ENCODE results near the gene LRIT2. TPM values are rescaled to one million over a fixed set of nuclear protein-coding genes. Genes with fewer than 3 reads are reported as not detected.

Gene LRIT2
- total RNA-seq, 2 donors from 2014 or later, result not detected

- no peak overlapping the region for H3K27ac Mint-ChIP-seq
- no peaks in the 10 kb centered on the region for H3K4me1 Mint-ChIP-seq
- peaks cover 8% of the 10 kb centered on the region for H3K36me3 Mint-ChIP-seq (ENCODE audit: low read depth)
- H3K9me3 ChIP-seq (ENCODE audit: control insufficient read depth, low read length, poor library complexity, severe bottlenecking), result no peaks in the 10 kb centered on the region
- no peak overlapping the region for H3K4me3 Mint-ChIP-seq
- peaks cover 43% of the 10 kb centered on the region for H3K27me3 Mint-ChIP-seq
- ATAC-seq (no peak), DNase-seq (no peak)
These were observed 17.3 kb downstream of the LRIT2 start for GRCh38 chr10:84208023-84208422.

GRCh38 chr10:84205853-84206525 is 19.4 kb downstream of the LRIT2 start:
- ATAC-seq (no peak), DNase-seq (no peak)
- H3K9me3 ChIP-seq (ENCODE audit: control insufficient read depth, low read length, poor library complexity, severe bottlenecking), result no peaks in the 10 kb centered on the region
- Mint-ChIP-seq H3K4me1 (no peaks in the 10 kb centered on the region), H3K4me3 (no peak overlapping the region), H3K27ac (no peak overlapping the region), H3K36me3 (ENCODE audit: low read depth) (peaks cover 6% of the 10 kb centered on the region), H3K27me3 (peaks cover 35% of the 10 kb centered on the region)

GRCh38 chr10:84205049-84205852 is 20.1 kb downstream of the LRIT2 start:
- H3K9me3 ChIP-seq (ENCODE audit: control insufficient read depth, low read length, poor library complexity, severe bottlenecking), result no peaks in the 10 kb centered on the region
- Mint-ChIP-seq H3K36me3 (ENCODE audit: low read depth) (peaks cover 6% of the 10 kb centered on the region), H3K27me3 (peaks cover 39% of the 10 kb centered on the region), H3K27ac (no peak overlapping the region), H3K4me1 (peaks cover 2% of the 10 kb centered on the region), H3K4me3 (no peak overlapping the region)
- DNase-seq (peak in 1 of 3 donors; percentile 50), ATAC-seq (peak; percentile 86)

- H3K9me3 ChIP-seq (ENCODE audit: control insufficient read depth, low read length, poor library complexity, severe bottlenecking), result no peaks in the 10 kb centered on the region
- DNase-seq (no peak), ATAC-seq (no peak)
- H3K36me3 Mint-ChIP-seq (ENCODE audit: low read depth), result peaks cover 6% of the 10 kb centered on the region
- H3K27ac Mint-ChIP-seq, result no peak overlapping the region
- peaks cover 3% of the 10 kb centered on the region for H3K4me1 Mint-ChIP-seq
- H3K27me3 Mint-ChIP-seq, result peaks cover 40% of the 10 kb centered on the region
- H3K4me3 Mint-ChIP-seq, result no peak overlapping the region
These were observed 20.7 kb downstream of the LRIT2 start for GRCh38 chr10:84204610-84205009.

- Mint-ChIP-seq H3K4me3 (no peak overlapping the region), H3K4me1 (peaks cover 3% of the 10 kb centered on the region), H3K36me3 (ENCODE audit: low read depth) (peaks cover 6% of the 10 kb centered on the region), H3K27ac (no peak overlapping the region), H3K27me3 (peaks cover 39% of the 10 kb centered on the region)
- no peaks in the 10 kb centered on the region for H3K9me3 ChIP-seq (ENCODE audit: control insufficient read depth, low read length, poor library complexity, severe bottlenecking)
- DNase-seq, result no peak
- ATAC-seq, result no peak
These were observed 21.2 kb downstream of the LRIT2 start for GRCh38 chr10:84204122-84204521.

- peaks cover 7% of the 10 kb centered on the region for H3K4me1 Mint-ChIP-seq
These were observed 23.0 kb downstream of the LRIT2 start for GRCh38 chr10:84202349-84202748.

GRCh38 chr10:84201682-84202081 is 23.7 kb downstream of the LRIT2 start:
- no peak overlapping the region for H3K4me3 Mint-ChIP-seq
- no peak for DNase-seq
- peaks cover 7% of the 10 kb centered on the region for H3K4me1 Mint-ChIP-seq
- H3K36me3 Mint-ChIP-seq (ENCODE audit: low read depth), result peaks cover 8% of the 10 kb centered on the region
- H3K9me3 ChIP-seq (ENCODE audit: control insufficient read depth, low read length, poor library complexity, severe bottlenecking), result no peaks in the 10 kb centered on the region
- ATAC-seq, result no peak
- H3K27ac Mint-ChIP-seq, result no peak overlapping the region
- H3K27me3 Mint-ChIP-seq, result peaks cover 36% of the 10 kb centered on the region

More at GRCh38 chr10:84202349-84202748, 23.0 kb downstream of the LRIT2 start:
- Mint-ChIP-seq H3K27me3 (peaks cover 36% of the 10 kb centered on the region), H3K36me3 (ENCODE audit: low read depth) (peaks cover 13% of the 10 kb centered on the region), H3K27ac (no peak overlapping the region), H3K4me3 (no peak overlapping the region)
- no peaks in the 10 kb centered on the region for H3K9me3 ChIP-seq (ENCODE audit: control insufficient read depth, low read length, poor library complexity, severe bottlenecking)
- DNase-seq, result no peak
- ATAC-seq, result no peak

GRCh38 chr10:84201244-84201606 is 24.1 kb downstream of the LRIT2 start:
- DNase-seq (no peak), ATAC-seq (no peak)
- Mint-ChIP-seq H3K4me3 (no peak overlapping the region), H3K27me3 (peaks cover 36% of the 10 kb centered on the region), H3K4me1 (peaks cover 7% of the 10 kb centered on the region), H3K36me3 (ENCODE audit: low read depth) (peaks cover 8% of the 10 kb centered on the region), H3K27ac (no peak overlapping the region)
- no peaks in the 10 kb centered on the region for H3K9me3 ChIP-seq (ENCODE audit: control insufficient read depth, low read length, poor library complexity, severe bottlenecking)

GRCh38 chr10:84200537-84201243 is 24.7 kb downstream of the LRIT2 start:
- Mint-ChIP-seq H3K36me3 (ENCODE audit: low read depth) (peaks cover 8% of the 10 kb centered on the region), H3K27ac (no peak overlapping the region), H3K27me3 (peaks cover 42% of the 10 kb centered on the region), H3K4me3 (no peak overlapping the region), H3K4me1 (peaks cover 7% of the 10 kb centered on the region)
- H3K9me3 ChIP-seq (ENCODE audit: control insufficient read depth, low read length, poor library complexity, severe bottlenecking), result no peaks in the 10 kb centered on the region
- no peak for DNase-seq
- no peak for ATAC-seq

- ATAC-seq (no peak), DNase-seq (no peak)
- no peak overlapping the region for H3K4me3 Mint-ChIP-seq
- peak overlapping the region; percentile 56 for H3K27ac Mint-ChIP-seq
- peaks cover 53% of the 10 kb centered on the region for H3K27me3 Mint-ChIP-seq
- H3K36me3 Mint-ChIP-seq (ENCODE audit: low read depth), result peaks cover 8% of the 10 kb centered on the region
- peaks cover 7% of the 10 kb centered on the region for H3K4me1 Mint-ChIP-seq
- H3K9me3 ChIP-seq (ENCODE audit: control insufficient read depth, low read length, poor library complexity, severe bottlenecking), result no peaks in the 10 kb centered on the region
These were observed 27.0 kb downstream of the LRIT2 start for GRCh38 chr10:84198206-84198915.

GRCh38 chr10:84197643-84198042 is 27.7 kb downstream of the LRIT2 start:
- peaks cover 7% of the 10 kb centered on the region for H3K4me1 Mint-ChIP-seq
- DNase-seq (no peak), ATAC-seq (no peak)
- H3K27ac Mint-ChIP-seq, result no peak overlapping the region
- H3K36me3 Mint-ChIP-seq (ENCODE audit: low read depth), result peaks cover 8% of the 10 kb centered on the region
- peaks cover 54% of the 10 kb centered on the region for H3K27me3 Mint-ChIP-seq
- H3K4me3 Mint-ChIP-seq, result no peak overlapping the region
- no peaks in the 10 kb centered on the region for H3K9me3 ChIP-seq (ENCODE audit: control insufficient read depth, low read length, poor library complexity, severe bottlenecking)

GRCh38 chr10:84196941-84197340 is 28.4 kb downstream of the LRIT2 start:
- Mint-ChIP-seq H3K36me3 (ENCODE audit: low read depth) (peaks cover 8% of the 10 kb centered on the region), H3K27ac (no peak overlapping the region), H3K4me1 (peaks cover 9% of the 10 kb centered on the region), H3K27me3 (peaks cover 51% of the 10 kb centered on the region), H3K4me3 (no peak overlapping the region)
- no peak for DNase-seq
- no peak for ATAC-seq
- no peaks in the 10 kb centered on the region for H3K9me3 ChIP-seq (ENCODE audit: control insufficient read depth, low read length, poor library complexity, severe bottlenecking)

- no peak for DNase-seq
- ATAC-seq, result no peak
- H3K36me3 Mint-ChIP-seq (ENCODE audit: low read depth), result peaks cover 8% of the 10 kb centered on the region
- peak overlapping the region; percentile 45 for H3K4me3 Mint-ChIP-seq
- peaks cover 14% of the 10 kb centered on the region for H3K4me1 Mint-ChIP-seq
- H3K27ac Mint-ChIP-seq, result peak overlapping the region; percentile 32
- H3K27me3 Mint-ChIP-seq, result peaks cover 60% of the 10 kb centered on the region
- H3K9me3 ChIP-seq (ENCODE audit: control insufficient read depth, low read length, poor library complexity, severe bottlenecking), result no peaks in the 10 kb centered on the region
These were observed 29.3 kb downstream of the LRIT2 start for GRCh38 chr10:84196083-84196482.

All from T-helper 17 cell (primary cell).